Measurements from ENCODE around the gene FAM184A.

The FAM184A gene

GRCh38 chr6:119035459-119035858 lies 43.0 kb downstream of the FAM184A start:
- H3K4me3 ChIP-seq (IDR thresholded peaks at IDR 0.05; ENCODE audit: insufficient read depth, low read depth, low read length): no peak overlapping the region
- H3K36me3 ChIP-seq (ENCODE audit: insufficient read depth): no peaks in the 10 kb centered on the region
- H3K4me2 ChIP-seq: no peak overlapping the region
- no peak for TF ChIP-seq CTCF (conservative IDR thresholded peaks at IDR 0.05; ENCODE audit: low read depth, low read length)
- no peaks in the 10 kb centered on the region for H3K27me3 ChIP-seq (ENCODE audit: insufficient read depth, low read depth)
- no peak overlapping the region for H3K27ac ChIP-seq
- H3K79me2 ChIP-seq (ENCODE audit: insufficient read depth, low read depth): no peaks in the 10 kb centered on the region
- H3K4me1 ChIP-seq (ENCODE audit: low read depth, poor library complexity, severe bottlenecking): no peaks in the 10 kb centered on the region
- no peak overlapping the region for H2AFZ ChIP-seq (ENCODE audit: low read depth)
- no peak overlapping the region for H3K9ac ChIP-seq
- no peaks in the 10 kb centered on the region for H4K20me1 ChIP-seq (ENCODE audit: insufficient read depth)

- H3K27ac ChIP-seq: no peak overlapping the region
- H3K27me3 ChIP-seq (ENCODE audit: insufficient read depth, low read depth): no peaks in the 10 kb centered on the region
- TF ChIP-seq CTCF (conservative IDR thresholded peaks at IDR 0.05; ENCODE audit: low read depth, low read length): no peak
- no peak overlapping the region for H3K4me2 ChIP-seq
- no peaks in the 10 kb centered on the region for H4K20me1 ChIP-seq (ENCODE audit: insufficient read depth)
- H2AFZ ChIP-seq (ENCODE audit: low read depth): no peak overlapping the region
- H3K4me3 ChIP-seq (IDR thresholded peaks at IDR 0.05; ENCODE audit: insufficient read depth, low read depth, low read length): no peak overlapping the region
- no peaks in the 10 kb centered on the region for H3K36me3 ChIP-seq (ENCODE audit: insufficient read depth)
- H3K79me2 ChIP-seq (ENCODE audit: insufficient read depth, low read depth): no peaks in the 10 kb centered on the region
- no peak overlapping the region for H3K9ac ChIP-seq
- no peaks in the 10 kb centered on the region for H3K4me1 ChIP-seq (ENCODE audit: low read depth, poor library complexity, severe bottlenecking)
These were observed 43.5 kb downstream of the FAM184A start for GRCh38 chr6:119034827-119035458.

- no peaks in the 10 kb centered on the region for H3K27me3 ChIP-seq (ENCODE audit: insufficient read depth, low read depth)
- no peak overlapping the region for H3K9ac ChIP-seq
- H3K4me2 ChIP-seq: no peak overlapping the region
- H3K27ac ChIP-seq: no peak overlapping the region
- H3K4me1 ChIP-seq (ENCODE audit: low read depth, poor library complexity, severe bottlenecking): no peaks in the 10 kb centered on the region
- H4K20me1 ChIP-seq (ENCODE audit: insufficient read depth): no peaks in the 10 kb centered on the region
- no peaks in the 10 kb centered on the region for H3K36me3 ChIP-seq (ENCODE audit: insufficient read depth)
- no peaks in the 10 kb centered on the region for H3K79me2 ChIP-seq (ENCODE audit: insufficient read depth, low read depth)
- H3K4me3 ChIP-seq (IDR thresholded peaks at IDR 0.05; ENCODE audit: insufficient read depth, low read depth, low read length): no peak overlapping the region
- TF ChIP-seq CTCF (conservative IDR thresholded peaks at IDR 0.05; ENCODE audit: low read depth, low read length): no peak
- H2AFZ ChIP-seq (ENCODE audit: low read depth): no peak overlapping the region
These were observed 46.0 kb downstream of the FAM184A start for GRCh38 chr6:119032428-119032827.

GRCh38 chr6:119030759-119031158 lies 47.7 kb downstream of the FAM184A start:
- Histone ChIP-seq H3K4me2 (no peak overlapping the region), H3K9ac (no peak overlapping the region), H3K4me3 (IDR thresholded peaks at IDR 0.05; ENCODE audit: insufficient read depth, low read depth, low read length) (no peak overlapping the region), H3K4me1 (ENCODE audit: low read depth, poor library complexity, severe bottlenecking) (no peaks in the 10 kb centered on the region), H2AFZ (ENCODE audit: low read depth) (no peak overlapping the region), H3K27me3 (ENCODE audit: insufficient read depth, low read depth) (no peaks in the 10 kb centered on the region), H4K20me1 (ENCODE audit: insufficient read depth) (no peaks in the 10 kb centered on the region), H3K36me3 (ENCODE audit: insufficient read depth) (no peaks in the 10 kb centered on the region), H3K27ac (no peak overlapping the region), H3K79me2 (ENCODE audit: insufficient read depth, low read depth) (no peaks in the 10 kb centered on the region)
- TF ChIP-seq CTCF (conservative IDR thresholded peaks at IDR 0.05; ENCODE audit: low read depth, low read length): no peak

Measured in KMS-11 (cell line).